ENCODE data around the gene CACUL1.
"Not testable (repeated sequence)": the region's sequence is repeated elsewhere in the genome, so short reads cannot be mapped to it uniquely, and the experiment has no call there.

The CACUL1 gene

DNA sequence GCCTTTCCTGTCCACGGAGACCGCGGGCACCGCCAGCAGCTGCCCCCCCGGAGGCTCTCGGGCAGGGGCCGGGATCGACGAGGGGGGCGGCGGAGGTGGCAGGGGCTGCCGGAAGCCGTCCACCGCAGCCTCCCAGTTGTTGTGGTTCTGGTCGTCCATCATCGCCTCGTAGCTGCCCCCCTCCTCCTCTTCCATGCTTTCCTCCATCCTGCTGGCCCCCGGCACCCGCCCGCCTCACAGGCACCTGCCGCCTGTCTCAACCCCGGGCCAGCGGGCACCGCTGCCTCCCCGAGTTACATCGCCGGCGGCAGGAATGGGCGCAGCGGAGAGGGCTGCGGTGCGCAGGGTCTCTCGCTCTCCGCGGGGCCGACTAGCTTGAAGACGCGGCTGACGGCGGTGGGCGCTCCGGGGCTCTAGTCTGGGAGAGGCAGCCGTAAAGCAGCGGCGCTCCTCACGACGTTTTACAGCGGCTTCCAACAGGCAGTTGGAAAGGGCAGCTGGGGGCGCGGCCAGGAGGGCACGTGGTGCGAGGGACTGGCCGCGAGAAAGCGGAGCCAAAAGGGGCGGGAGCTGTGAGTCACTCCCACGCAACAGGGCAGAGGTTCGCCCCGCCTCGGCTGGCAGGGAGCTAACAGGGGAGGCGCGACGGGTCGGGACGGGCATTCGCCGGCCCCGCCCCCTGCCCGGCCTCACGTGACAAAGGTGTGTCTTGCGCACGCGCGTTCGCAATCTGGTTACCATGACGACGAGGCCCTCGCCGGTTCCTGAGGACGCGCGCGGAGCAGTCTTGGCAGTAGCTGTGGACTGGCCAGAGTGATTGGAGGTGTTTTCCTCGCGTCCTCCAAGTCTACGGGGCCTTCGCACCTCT, at the start of gene CACUL1:
Gene CACUL1, minus strand, starts transcription at position 415 of the 868 bp plus-strand sequence. Its CDS starts 208 bp downstream, at position 207.
- DNase-seq (ENCODE audit: low spot score), result peak; percentile 95

- DNase-seq (ENCODE audit: low spot score), result no peak
Measured at GRCh38 chr10:118804262-118804773, 49.5 kb upstream of the CACUL1 start.

DNA sequence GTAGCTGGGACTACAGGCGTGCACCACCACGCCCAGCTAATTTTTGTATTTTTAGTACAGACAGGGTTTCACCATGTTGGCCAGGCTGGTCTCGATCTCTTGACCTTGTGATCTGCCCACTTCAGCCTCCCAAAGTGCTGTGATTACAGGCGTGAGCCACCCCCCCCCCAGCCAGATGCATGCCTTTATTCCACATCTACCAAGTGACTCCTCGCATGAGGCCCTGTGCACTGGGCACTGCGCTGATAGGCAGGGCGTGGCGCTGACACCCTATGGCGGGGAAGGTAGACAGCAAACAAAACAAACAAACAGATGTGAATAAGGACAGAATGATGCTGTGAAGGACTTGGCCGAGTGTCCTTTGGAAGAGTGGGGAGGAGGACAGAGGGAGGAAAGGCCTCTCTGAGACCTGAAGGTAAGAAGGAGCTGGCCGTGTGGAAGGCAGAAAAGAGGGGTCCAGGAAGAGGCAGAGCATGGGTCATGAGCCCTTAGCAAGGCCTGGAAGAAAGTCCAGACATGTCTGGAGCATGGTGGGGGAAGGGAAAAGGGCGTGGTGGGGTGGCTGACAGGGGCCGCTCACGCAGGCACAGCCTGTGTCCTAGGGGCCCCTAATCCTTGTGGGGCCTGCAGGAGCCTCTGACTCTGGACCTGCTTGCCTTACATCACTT, 47.5 kb upstream of the CACUL1 start:
- no peak for DNase-seq (ENCODE audit: low spot score)

- peak; percentile 37 for DNase-seq (ENCODE audit: low spot score)
Measured at GRCh38 chr10:118800920-118801319, 46.1 kb upstream of the CACUL1 start.

- no peak for DNase-seq (ENCODE audit: low spot score)
Measured at GRCh38 chr10:118799777-118800176, 45.0 kb upstream of the CACUL1 start.

- DNase-seq (ENCODE audit: low spot score), result no peak
Measured at GRCh38 chr10:118798231-118798662, 43.5 kb upstream of the CACUL1 start.

DNA sequence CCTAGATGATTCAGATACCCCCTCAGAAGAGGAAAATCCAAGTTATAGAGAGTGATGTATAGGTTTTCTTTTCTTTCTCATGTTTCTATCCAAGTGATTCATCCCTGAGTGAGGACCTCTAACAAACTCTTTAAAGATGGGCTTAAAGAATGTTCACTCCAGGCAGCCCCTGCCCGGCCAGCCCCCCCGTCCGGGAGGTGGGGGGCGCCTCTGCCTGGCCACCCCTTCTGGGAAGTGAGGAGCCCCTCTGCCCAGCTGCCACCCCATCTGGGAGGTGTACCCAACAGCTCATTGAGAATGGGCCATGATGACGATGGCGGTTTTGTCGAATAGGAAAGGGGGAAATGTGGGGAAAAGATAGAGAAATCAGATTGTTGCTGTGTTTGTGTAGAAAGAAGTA, 40.2 kb upstream of the CACUL1 start:
- DNase-seq (ENCODE audit: low spot score), result not testable (repeated sequence)

GRCh38 chr10:118793545-118793944, 38.8 kb upstream of the CACUL1 start:
- no peak for DNase-seq (ENCODE audit: low spot score)

GRCh38 chr10:118792526-118792925, 37.8 kb upstream of the CACUL1 start:
- no peak for DNase-seq (ENCODE audit: low spot score)

DNA sequence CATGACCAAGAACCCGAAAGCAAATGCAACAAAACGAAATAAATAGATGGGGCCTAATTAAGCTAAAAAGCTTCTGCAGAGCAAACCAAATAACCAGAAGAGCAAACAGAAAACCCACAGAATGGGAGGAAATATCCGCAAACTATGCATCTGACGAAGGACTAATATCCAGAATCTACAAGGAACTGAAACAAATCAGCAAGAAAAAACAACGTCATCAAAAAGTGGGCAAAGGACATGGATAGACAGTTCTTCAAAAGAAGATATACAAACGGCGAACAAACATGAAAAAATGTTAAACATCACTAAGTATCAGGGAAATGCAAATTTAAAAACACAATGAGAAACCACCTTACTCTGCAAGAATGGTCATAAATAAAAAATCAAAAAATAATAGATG, 35.3 kb upstream of the CACUL1 start:
- no peak for DNase-seq (ENCODE audit: low spot score)

DNA sequence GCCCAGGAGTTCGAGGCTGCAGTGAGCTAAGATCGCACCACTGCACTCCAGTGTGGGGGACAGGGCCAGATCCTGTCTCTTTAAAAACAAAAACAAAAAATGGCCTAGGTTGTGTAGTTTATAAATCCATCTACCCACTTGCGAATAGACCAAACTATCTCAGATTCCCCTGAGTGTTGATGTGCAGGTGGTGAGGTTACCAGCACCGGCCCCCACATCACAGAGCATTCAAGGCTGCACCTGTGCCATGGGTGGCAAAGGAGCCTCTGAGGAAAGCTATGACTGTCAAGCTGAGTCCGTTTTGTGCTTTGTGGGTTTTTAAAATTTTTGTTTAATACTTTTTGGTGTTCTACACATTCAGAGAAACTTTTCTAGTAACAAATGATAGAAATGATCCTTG, 30.8 kb upstream of the CACUL1 start:
- DNase-seq (ENCODE audit: low spot score), result no peak

GRCh38 chr10:118783776-118784545, 29.2 kb upstream of the CACUL1 start:
- DNase-seq (ENCODE audit: low spot score), result no peak

DNA sequence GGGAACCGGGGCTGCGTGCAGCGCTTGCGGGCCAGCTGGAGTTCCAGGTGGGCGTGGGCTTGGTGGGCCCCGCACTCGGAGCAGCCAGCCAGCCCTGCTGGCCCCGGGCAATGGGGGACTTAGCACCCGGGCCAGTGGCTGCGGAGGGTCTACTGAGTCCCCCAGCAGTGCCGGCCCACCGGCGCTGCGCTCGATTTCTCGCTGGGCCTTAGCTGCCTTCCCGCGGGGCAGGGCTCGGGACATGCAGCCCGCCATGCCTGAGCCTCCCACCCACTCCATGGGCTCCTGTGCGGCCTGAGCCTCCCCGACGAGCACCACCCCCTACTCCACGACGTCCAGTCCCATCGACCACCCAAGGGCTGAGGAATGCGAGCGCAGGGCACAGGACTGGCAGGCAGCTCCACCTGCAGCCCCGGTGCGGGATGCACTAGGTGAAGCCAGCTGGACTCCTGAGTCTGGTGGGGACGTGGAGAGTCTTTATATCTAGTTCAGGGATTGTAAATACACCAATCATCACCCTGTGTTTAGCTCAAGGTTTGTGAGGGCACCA, 28.2 kb upstream of the CACUL1 start:
- not testable (repeated sequence) for DNase-seq (ENCODE audit: low spot score)

DNA sequence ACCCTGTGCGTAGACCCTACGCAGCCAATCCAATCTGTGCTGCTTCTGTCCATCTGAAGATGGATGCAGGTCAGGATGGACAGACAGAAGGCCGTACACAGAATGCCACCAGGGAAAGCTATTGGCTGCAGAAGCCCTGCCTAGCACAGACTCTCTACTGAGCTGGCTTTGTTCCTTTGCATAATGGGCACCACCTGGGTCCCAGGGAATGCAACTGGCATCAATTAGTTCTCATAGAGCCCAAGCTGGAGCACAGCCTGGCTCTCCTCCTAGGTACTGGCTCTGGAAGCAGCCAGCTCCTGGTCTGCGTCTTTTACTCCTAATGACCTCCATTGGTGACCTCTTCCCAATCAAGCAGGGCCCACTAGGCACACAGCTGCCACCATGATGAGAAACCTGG, 26.8 kb upstream of the CACUL1 start:
- no peak for DNase-seq (ENCODE audit: low spot score)

DNA sequence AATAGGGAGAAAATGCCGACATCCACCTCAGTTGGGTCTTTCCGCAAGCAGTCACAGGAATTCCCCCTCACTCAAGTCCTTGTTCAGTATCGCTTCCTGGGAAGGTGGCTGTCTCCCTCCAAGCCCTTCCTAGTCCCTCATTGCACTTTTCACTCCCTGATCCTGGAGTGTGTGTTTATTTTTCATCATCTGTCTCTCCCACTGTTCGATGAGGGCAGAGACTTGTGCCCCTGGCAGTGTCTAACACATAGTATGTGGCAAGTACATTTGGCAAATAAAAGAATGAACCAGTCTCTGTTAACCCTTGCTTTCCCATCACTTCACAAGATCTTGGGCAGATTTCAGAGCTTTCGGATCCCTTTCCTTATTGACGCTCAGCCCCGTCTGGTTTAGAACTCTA, 24.0 kb upstream of the CACUL1 start:
- DNase-seq (ENCODE audit: low spot score), result no peak

- no peak for DNase-seq (ENCODE audit: low spot score)
Measured at GRCh38 chr10:118776960-118777359, 22.2 kb upstream of the CACUL1 start.

DNA sequence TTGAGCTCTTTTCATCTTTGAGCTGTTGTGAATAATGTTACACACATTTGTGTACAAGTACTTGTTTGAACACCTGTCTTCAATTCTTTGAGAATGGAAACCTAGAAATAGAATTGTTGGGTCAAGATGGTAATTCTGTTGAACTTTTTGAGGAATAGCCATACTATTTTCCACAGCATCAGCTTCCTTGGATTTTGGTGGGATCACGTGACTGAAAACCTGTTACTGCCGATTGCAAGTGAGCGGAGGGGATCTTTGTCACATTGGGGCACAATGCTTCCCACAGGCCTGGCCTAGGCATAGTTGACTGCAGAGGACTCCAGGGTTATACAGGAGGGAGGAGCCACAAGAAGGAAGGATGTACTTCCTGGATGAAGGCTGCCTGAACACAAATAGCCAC, 21.3 kb upstream of the CACUL1 start:
- no peak for DNase-seq (ENCODE audit: low spot score)

GRCh38 chr10:118775478-118775877, 20.7 kb upstream of the CACUL1 start:
- no peak for DNase-seq (ENCODE audit: low spot score)

DNA sequence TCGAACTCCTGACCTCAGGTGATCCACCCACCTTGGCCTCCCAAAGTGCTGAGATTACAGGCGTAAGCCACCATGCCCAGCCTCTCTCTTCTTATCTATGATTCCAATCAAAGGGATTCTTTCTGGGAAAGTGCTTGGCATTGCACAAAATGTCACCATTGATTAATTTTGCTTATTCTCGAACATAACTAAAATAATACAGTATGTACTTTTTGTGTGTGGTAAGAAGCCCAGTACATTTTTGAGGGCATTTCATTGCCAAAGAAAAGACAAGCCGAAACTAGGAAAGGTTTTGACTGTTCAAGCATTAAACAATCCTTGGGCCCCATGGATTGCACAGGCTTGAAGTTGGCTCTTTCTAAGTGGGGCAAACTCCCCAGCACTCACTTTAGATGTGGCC, 18.3 kb upstream of the CACUL1 start:
- DNase-seq (ENCODE audit: low spot score), result no peak

DNA sequence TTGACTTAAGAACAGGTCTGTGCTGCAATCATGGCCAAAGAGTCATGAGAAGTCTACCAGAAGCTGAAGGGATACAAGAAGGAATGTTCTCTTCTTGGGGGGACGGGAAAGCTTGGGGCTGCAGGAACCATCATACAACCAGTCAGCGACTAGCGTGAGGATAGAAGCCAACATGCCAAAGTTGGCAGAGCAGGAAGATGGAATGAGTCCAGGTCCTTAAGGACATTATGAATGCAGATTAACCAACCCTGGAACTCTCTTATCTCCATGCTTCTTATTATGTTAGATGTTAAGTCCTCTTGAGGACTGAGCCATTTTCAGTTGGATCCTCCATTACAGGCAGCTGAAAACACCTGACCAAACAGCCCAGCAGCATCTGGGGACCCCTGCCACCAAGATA, 17.2 kb upstream of the CACUL1 start:
- no peak for DNase-seq (ENCODE audit: low spot score)

GRCh38 chr10:118769898-118770600, 15.3 kb upstream of the CACUL1 start:
- no peak for DNase-seq (ENCODE audit: low spot score)

Measured in HuH-7 (cell line).